Raji (cell line): ENCODE data around the gene HID1.

Source experiments
- POLR2A ChIP-seq: IDR thresholded peaks from 2 replicates; pipeline ENCODE4 v1.6.1; 2011; ENCODE audit warnings: low read depth, low read length, control low read depth; ENCODE audit not compliant: insufficient read depth

Gene HID1

GRCh38 chr17:74930535-74931036, 42.0 kb downstream of the HID1 start:
- TF ChIP-seq POLR2A = no peak

- no peak for TF ChIP-seq POLR2A
Measured at GRCh38 chr17:74928786-74929185, 43.8 kb downstream of the HID1 start.

- no peak for TF ChIP-seq POLR2A
Measured at GRCh38 chr17:74925242-74925641, 47.3 kb downstream of the HID1 start.

GRCh38 chr17:74924250-74924948, 48.2 kb downstream of the HID1 start, which contains the start of gene OTOP2:
OTOP2 (plus strand) TSS chr17:74924273; CDS start chr17:74924633, 360 bp downstream.
- TF ChIP-seq POLR2A = no peak

GRCh38 chr17:74923538-74924249, 48.9 kb downstream of the HID1 start:
- no peak for TF ChIP-seq POLR2A

- no peak for TF ChIP-seq POLR2A
Measured at GRCh38 chr17:74922694-74923537, 49.6 kb downstream of the HID1 start, which contains the start of gene USH1G. USH1G (minus strand) TSS chr17:74923255; CDS start chr17:74923073, 182 bp downstream.

- no peak for TF ChIP-seq POLR2A
Measured at GRCh38 chr17:74922172-74922571, 50.4 kb downstream of the HID1 start.

GRCh38 chr17:74921769-74922168, 50.8 kb downstream of the HID1 start:
- no peak for TF ChIP-seq POLR2A

- no peak for TF ChIP-seq POLR2A
Measured at GRCh38 chr17:74921026-74921681, 51.4 kb downstream of the HID1 start.

- TF ChIP-seq POLR2A = no peak
Measured at GRCh38 chr17:74920642-74921025, 51.9 kb downstream of the HID1 start.

GRCh38 chr17:74920306-74920620, 52.3 kb downstream of the HID1 start:
- no peak for TF ChIP-seq POLR2A

GRCh38 chr17:74919440-74920305, 52.9 kb downstream of the HID1 start:
- no peak for TF ChIP-seq POLR2A

GRCh38 chr17:74918906-74919305, 53.7 kb downstream of the HID1 start:
- no peak for TF ChIP-seq POLR2A

GRCh38 chr17:74917430-74917829, 55.1 kb downstream of the HID1 start:
- no peak for TF ChIP-seq POLR2A
